ENCODE results near the gene GLI3.

Gene GLI3

DNA sequence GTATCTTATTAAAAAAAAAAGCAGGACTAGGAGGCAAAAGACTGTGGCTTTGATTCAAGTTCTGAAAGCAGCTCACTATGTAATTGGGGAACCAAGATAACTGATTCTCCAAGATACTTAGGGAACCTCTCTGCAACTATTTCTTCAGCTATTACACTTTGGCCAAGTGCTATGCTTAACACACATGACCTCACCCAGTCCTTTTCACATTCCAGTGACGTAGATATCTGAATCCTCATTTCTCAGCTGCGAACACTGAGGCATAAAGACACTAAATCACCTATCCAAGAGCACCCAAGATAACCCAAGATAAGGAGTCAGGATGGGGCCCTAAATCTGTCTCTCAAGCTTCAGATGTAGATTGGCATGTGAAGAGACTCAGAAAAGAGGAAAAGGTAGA is 133.6 kb downstream of the GLI3 start:
- H3K4me3 ChIP-seq (ENCODE audit: low read depth, low read length), result no peak overlapping the region
- TF ChIP-seq, protein P1, sequence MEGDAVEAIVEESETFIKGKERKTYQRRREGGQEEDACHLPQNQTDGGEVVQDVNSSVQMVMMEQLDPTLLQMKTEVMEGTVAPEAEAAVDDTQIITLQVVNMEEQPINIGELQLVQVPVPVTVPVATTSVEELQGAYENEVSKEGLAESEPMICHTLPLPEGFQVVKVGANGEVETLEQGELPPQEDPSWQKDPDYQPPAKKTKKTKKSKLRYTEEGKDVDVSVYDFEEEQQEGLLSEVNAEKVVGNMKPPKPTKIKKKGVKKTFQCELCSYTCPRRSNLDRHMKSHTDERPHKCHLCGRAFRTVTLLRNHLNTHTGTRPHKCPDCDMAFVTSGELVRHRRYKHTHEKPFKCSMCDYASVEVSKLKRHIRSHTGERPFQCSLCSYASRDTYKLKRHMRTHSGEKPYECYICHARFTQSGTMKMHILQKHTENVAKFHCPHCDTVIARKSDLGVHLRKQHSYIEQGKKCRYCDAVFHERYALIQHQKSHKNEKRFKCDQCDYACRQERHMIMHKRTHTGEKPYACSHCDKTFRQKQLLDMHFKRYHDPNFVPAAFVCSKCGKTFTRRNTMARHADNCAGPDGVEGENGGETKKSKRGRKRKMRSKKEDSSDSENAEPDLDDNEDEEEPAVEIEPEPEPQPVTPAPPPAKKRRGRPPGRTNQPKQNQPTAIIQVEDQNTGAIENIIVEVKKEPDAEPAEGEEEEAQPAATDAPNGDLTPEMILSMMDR (IDR thresholded peaks at IDR 0.05; ENCODE audit: low read depth, low read length), result no peak

DNA sequence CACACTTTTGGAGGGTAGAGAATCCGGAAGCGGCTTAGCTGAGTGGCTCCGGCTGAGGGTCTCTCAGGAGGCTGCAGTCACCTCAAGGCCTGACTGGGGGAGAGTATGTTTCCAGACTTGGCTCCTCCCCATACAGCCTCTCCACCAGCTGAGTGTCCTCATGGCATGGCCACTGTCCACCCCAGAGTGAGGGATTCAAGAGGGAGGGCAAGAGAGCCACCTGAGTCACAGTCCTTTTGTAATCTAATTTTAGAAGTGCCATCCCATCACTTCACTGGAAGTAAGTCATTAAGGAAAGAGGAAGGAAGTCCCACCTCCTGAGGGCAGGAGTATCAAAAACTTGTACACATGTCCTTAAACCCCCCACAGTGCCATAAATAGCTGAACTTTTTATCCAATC is 134.0 kb downstream of the GLI3 start:
- no peak overlapping the region for H3K4me3 ChIP-seq (ENCODE audit: low read depth, low read length)
- TF ChIP-seq, protein P1 (IDR thresholded peaks at IDR 0.05; ENCODE audit: low read depth, low read length), result no peak

DNA sequence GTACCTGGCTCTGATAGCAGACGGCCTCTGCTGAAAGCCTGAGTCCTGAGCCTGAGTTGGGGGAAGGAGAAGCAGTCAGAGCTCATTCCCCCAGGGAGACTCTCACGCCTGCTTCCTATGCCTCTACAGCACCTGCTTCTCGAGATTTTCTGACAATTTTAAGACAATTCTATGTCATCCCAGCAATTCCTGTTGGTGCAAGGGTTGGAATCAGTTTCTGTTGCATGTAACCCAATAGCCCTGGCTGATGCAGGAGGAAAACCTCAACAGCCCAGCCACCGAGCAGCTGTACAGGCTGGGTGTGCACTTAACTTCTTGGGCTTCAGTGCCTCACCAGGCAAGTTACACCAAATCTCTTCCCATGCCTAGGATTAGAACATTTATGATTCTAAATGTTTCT is 134.7 kb downstream of the GLI3 start:
- TF ChIP-seq, protein P1 (IDR thresholded peaks at IDR 0.05; ENCODE audit: low read depth, low read length), result no peak
- no peak overlapping the region for H3K4me3 ChIP-seq (ENCODE audit: low read depth, low read length)

DNA sequence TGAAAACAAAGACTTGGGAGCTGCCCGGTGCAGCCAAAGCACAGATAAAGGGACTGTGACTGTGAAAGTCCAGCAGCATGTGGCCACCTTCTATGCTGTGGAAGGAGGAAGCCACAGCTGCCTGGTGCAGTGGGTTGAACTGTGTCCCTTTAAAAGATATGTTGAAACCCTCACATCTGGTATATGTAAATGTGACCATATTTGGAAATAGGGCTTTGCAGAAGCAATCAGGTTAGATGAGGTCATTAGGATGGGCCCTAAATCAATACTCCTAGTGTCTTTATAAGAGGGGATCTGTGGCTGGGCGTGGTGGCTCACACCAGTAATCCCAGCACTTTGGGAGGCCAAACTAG is 136.9 kb downstream of the GLI3 start:
- no peak overlapping the region for H3K4me3 ChIP-seq (ENCODE audit: low read depth, low read length)
- TF ChIP-seq, protein P1 (IDR thresholded peaks at IDR 0.05; ENCODE audit: low read depth, low read length), result no peak

DNA sequence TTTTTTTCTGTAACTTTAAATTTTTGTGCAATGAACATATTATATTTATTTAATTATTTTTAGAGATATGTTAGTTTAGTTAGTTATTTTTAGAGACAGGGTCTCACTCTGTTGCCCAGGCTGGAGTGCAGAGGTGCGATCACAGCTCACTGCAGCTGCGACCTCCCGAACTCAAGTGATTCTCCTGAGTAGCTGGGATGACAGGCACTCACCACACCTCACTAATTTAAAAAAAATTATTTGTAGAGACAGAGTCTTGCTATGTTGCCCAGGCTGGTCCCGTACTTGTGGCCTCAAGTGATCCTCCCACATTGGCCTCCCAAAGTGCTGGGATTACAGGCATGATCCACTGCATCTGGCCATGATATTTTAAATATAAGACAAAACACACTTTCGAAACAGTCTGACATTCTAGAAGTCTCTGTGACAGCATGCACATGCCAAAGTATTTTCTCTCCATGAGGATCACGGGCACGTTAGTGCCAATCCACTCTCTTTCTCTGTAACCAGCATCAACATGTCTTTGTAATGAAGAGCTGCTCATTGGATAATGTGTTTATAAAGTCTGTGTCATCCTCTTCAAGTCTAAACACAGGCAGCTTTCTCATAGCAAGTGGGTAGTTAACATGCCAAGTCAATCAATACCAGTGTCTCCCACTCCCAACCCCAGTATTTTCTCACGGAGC is 137.4 kb downstream of the GLI3 start:
- TF ChIP-seq, protein P1 (IDR thresholded peaks at IDR 0.05; ENCODE audit: low read depth, low read length), result no peak
- no peak overlapping the region for H3K4me3 ChIP-seq (ENCODE audit: low read depth, low read length)

DNA sequence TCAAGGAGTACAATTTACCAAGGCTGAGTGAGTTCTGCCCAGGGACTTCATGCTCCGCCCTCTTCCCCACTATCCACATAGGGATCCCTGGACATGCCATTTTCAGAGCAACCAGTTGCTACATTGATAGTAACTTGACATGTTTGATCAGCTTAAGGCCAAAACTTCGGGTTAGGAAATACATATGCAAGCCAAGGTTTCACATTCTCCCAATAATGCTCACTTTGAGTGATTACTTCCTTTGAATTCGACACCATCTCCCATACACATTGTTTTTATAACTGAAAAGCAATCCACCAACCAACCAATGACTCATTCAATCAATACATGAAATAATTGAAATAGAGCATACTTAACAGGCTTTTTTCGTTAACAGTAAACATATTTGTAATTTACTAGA is 137.9 kb downstream of the GLI3 start:
- H3K4me3 ChIP-seq (ENCODE audit: low read depth, low read length), result no peak overlapping the region
- TF ChIP-seq, protein P1 (IDR thresholded peaks at IDR 0.05; ENCODE audit: low read depth, low read length), result no peak

DNA sequence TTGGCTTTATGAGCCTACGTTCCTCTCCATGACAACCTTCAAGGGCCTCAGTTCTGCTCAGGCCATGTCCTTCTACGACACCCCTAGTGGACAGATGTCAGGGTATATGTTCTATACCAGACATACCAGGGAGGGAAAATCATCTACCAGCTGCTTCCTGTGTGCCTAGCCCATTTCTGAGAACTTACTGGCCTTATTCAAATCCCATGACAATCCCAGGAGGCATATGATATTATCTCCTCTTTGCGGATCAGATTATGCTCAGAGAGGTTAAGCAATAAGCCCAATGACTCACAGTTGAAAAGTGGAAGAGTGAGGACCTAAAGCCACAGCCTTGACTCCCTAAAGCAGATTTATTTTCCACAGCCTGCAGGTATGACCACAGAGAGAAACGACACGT is 139.3 kb downstream of the GLI3 start:
- H3K4me3 ChIP-seq (ENCODE audit: low read depth, low read length), result no peak overlapping the region
- TF ChIP-seq, protein P1 (IDR thresholded peaks at IDR 0.05; ENCODE audit: low read depth, low read length), result no peak

Measured in WI38 (cell line).